ENCODE data around the gene ALDH1A3.

ALDH1A3 gene

GRCh38 chr15:100908466-100908865 is 28.8 kb downstream of the ALDH1A3 start:
- in situ Hi-C loops (cut with HindIII; ENCODE audit: low sequenced_read_pairs): no loop called here
- no peak overlapping the region for H3K4me3 ChIP-seq (ENCODE audit: low read depth, low read length)
- TF ChIP-seq CTCF (IDR thresholded peaks at IDR 0.05; ENCODE audit: low read depth, low read length, missing control alignments): no peak

GRCh38 chr15:100909565-100909964 is 29.9 kb downstream of the ALDH1A3 start:
- TF ChIP-seq CTCF (IDR thresholded peaks at IDR 0.05; ENCODE audit: low read depth, low read length, missing control alignments): no peak
- no peak overlapping the region for H3K4me3 ChIP-seq (ENCODE audit: low read depth, low read length)
- no peak for DNase-seq (ENCODE audit: low read depth)
- in situ Hi-C loops (cut with HindIII; ENCODE audit: low sequenced_read_pairs): no loop called here

More at GRCh38 chr15:100908466-100908865, 28.8 kb downstream of the ALDH1A3 start:
- no peak for DNase-seq (ENCODE audit: low read depth)

GRCh38 chr15:100909989-100910955 is 30.6 kb downstream of the ALDH1A3 start:
- TF ChIP-seq CTCF (IDR thresholded peaks at IDR 0.05; ENCODE audit: low read depth, low read length, missing control alignments): peak; percentile 49
- no peak for DNase-seq (ENCODE audit: low read depth)
- in situ Hi-C loops (cut with HindIII; ENCODE audit: low sequenced_read_pairs): no loop called here

GRCh38 chr15:100911086-100911485 is 31.5 kb downstream of the ALDH1A3 start:
- in situ Hi-C loops (cut with HindIII; ENCODE audit: low sequenced_read_pairs): no loop called here
- no peak for TF ChIP-seq CTCF (IDR thresholded peaks at IDR 0.05; ENCODE audit: low read depth, low read length, missing control alignments)
- DNase-seq (ENCODE audit: low read depth): no peak
- no peak overlapping the region for H3K4me3 ChIP-seq (ENCODE audit: low read depth, low read length)

More at GRCh38 chr15:100909989-100910955, 30.6 kb downstream of the ALDH1A3 start:
- no peak overlapping the region for H3K4me3 ChIP-seq (ENCODE audit: low read depth, low read length)

- no peak overlapping the region for H3K4me3 ChIP-seq (ENCODE audit: low read depth, low read length)
- TF ChIP-seq CTCF (IDR thresholded peaks at IDR 0.05; ENCODE audit: low read depth, low read length, missing control alignments): no peak
- in situ Hi-C loops (cut with HindIII; ENCODE audit: low sequenced_read_pairs): no loop called here
- no peak for DNase-seq (ENCODE audit: low read depth)
These were observed 34.3 kb downstream of the ALDH1A3 start for GRCh38 chr15:100913961-100914360.

- DNase-seq (ENCODE audit: low read depth): no peak
- in situ Hi-C loops (cut with HindIII; ENCODE audit: low sequenced_read_pairs): no loop called here
- peak; percentile 29 for TF ChIP-seq CTCF (IDR thresholded peaks at IDR 0.05; ENCODE audit: low read depth, low read length, missing control alignments)
- no peak overlapping the region for H3K4me3 ChIP-seq (ENCODE audit: low read depth, low read length)
These were observed 35.2 kb downstream of the ALDH1A3 start for GRCh38 chr15:100914876-100915275.

All from astrocyte of the cerebellum (primary cell).